HepG2 (cell line): Measurements from ENCODE around the gene LANCL3.
"Not testable (repeated sequence)": the region's sequence is repeated elsewhere in the genome, so short reads cannot be mapped to it uniquely, and the experiment has no call there.

ENCODE experiments used
- BHLHE40 ChIP-seq: IDR thresholded peaks from 2 replicates; pipeline ENCODE4 v1.6.1; 2011; ENCODE audit warnings: low read length, improper control_type of control experiment
- CBX2 ChIP-seq, 2 experiments: fragments of 200-600 bp in 1 of 2; sonication (generic); formaldehyde crosslinking in 1 of 2; IDR thresholded peaks; 2 replicates each; pipeline versions ENCODE4 v1.7.0 to v1.8.1; 2018 to 2022; ENCODE audit warnings: low read depth in 2 of 2, low read length in 1 of 2, mild to moderate bottlenecking in 1 of 2, missing genetic modification reagents in 1 of 2
- CTCF ChIP-seq: sonication (generic); formaldehyde crosslinking; IDR thresholded peaks from 2 replicates; pipeline ENCODE4 v1.5.0; 2020; ENCODE audit warnings: mild to moderate bottlenecking, missing genetic modification reagents, moderate library complexity
- FOXK2 ChIP-seq: fragments of 450-650 bp; IDR thresholded peaks from 2 replicates; pipeline ENCODE4 v1.6.1; 2016
- MTF1 ChIP-seq: sonication (generic); formaldehyde crosslinking; IDR thresholded peaks from 2 replicates; pipeline ENCODE4 v1.5.0; 2020; ENCODE audit warnings: missing genetic modification reagents
- NBN ChIP-seq: fragments of 450-650 bp; conservative IDR thresholded peaks from 2 replicates; pipeline ENCODE4 v1.6.1; 2017
- POLR2A ChIP-seq, 2 experiments: IDR thresholded peaks; 2 replicates each; pipeline ENCODE4 v1.6.1; 2011; ENCODE audit warnings: low read depth in 2 of 2, low read length in 2 of 2, mild to moderate bottlenecking in 1 of 2, moderate library complexity in 1 of 2; ENCODE audit not compliant: insufficient read depth in 1 of 2
- SOX6 ChIP-seq, 2 experiments: fragments of 450-650 bp in 1 of 2; sonication (generic) in 1 of 2; formaldehyde crosslinking in 1 of 2; IDR thresholded peaks; 2 replicates each; pipeline versions ENCODE4 v1.4.0 to v1.6.1; 2017 to 2020; ENCODE audit warnings: antibody characterized with exemption in 1 of 2, mild to moderate bottlenecking in 1 of 2, missing genetic modification reagents in 1 of 2
- THRA ChIP-seq: sonication (generic); formaldehyde crosslinking; IDR thresholded peaks from 2 replicates; pipeline ENCODE4 v1.4.0; 2020; ENCODE audit warnings: missing genetic modification reagents, borderline replicate concordance
- ZEB1 ChIP-seq: IDR thresholded peaks from 2 replicates; pipeline ENCODE4 v1.6.1; 2012; ENCODE audit warnings: mild to moderate bottlenecking, low read depth, inconsistent platforms; ENCODE audit not compliant: insufficient replicate concordance
- ZNF180 ChIP-seq: sonication (generic); formaldehyde crosslinking; IDR thresholded peaks from 2 replicates; pipeline ENCODE4 v1.4.0; 2020; ENCODE audit warnings: low read depth, missing genetic modification reagents, borderline replicate concordance
- ZNF740 ChIP-seq: sonication (generic); formaldehyde crosslinking; IDR thresholded peaks from 2 replicates; pipeline ENCODE4 v1.4.0; 2020; ENCODE audit warnings: missing genetic modification reagents

GRCh38 chrX:37573121-37573520 is 1.7 kb downstream of the LANCL3 start:
- TF ChIP-seq NBN; BHLHE40; SOX6 (IDR thresholded peaks at IDR 0.05); SOX6 (CRISPR knock-in tag; IDR thresholded peaks at IDR 0.05); ZNF740 (CRISPR knock-in tag); POLR2A (IDR thresholded peaks at IDR 0.05; ENCODE audit: insufficient read depth in 1 of 2, low read depth in 2 of 2, low read length in 2 of 2); CTCF (CRISPR knock-in tag); ZEB1; MTF1 (CRISPR knock-in tag); THRA (CRISPR knock-in tag); FOXK2; CBX2 (IDR thresholded peaks at IDR 0.05; ENCODE audit: low read depth, low read length); CBX2 (CRISPR knock-in tag; IDR thresholded peaks at IDR 0.05; ENCODE audit: low read depth); ZNF180 (CRISPR knock-in tag): not testable (repeated sequence)
